HepG2 (cell line): ENCODE results near the gene C2orf74. TPM values are rescaled to one million over a fixed set of nuclear protein-coding genes. Genes with fewer than 3 reads are reported as not detected.

Experiments used
- AGO2 ChIP-seq: fragments of 200-400 bp; formaldehyde crosslinking; optimal IDR thresholded peaks from 2 replicates; pipeline ENCODE3; 2017; ENCODE audit warnings: mild to moderate bottlenecking, low read depth, low read length, moderate library complexity
- ARHGAP35 ChIP-seq: sonication (generic); formaldehyde crosslinking; IDR thresholded peaks from 2 replicates; pipeline ENCODE4 v1.9.0; 2022; ENCODE audit warnings: mild to moderate bottlenecking, inconsistent platforms, moderate library complexity, missing genetic modification reagents, borderline replicate concordance
- CBX1 ChIP-seq: IDR thresholded peaks from one replicate; pipeline ENCODE4 v1.6.1; 2016; ENCODE audit warnings: antibody characterized with exemption, low read depth
- CHCHD3 ChIP-seq: sonication (generic); formaldehyde crosslinking; IDR thresholded peaks from 2 replicates; pipeline ENCODE4 v1.8.0; 2022; ENCODE audit warnings: mild to moderate bottlenecking, missing genetic modification reagents, moderate library complexity
- DPF2 ChIP-seq: sonication (generic); formaldehyde crosslinking; IDR thresholded peaks from 2 replicates; pipeline ENCODE4 v1.4.0; 2020; ENCODE audit warnings: mild to moderate bottlenecking, low read depth, missing genetic modification reagents, borderline replicate concordance
- HINFP ChIP-seq: sonication (generic); formaldehyde crosslinking; IDR thresholded peaks from 2 replicates; pipeline ENCODE4 v1.4.0; 2020; ENCODE audit warnings: low read depth, mild to moderate bottlenecking, missing genetic modification reagents
- RARA ChIP-seq: IDR thresholded peaks from 2 replicates; pipeline ENCODE4 v1.6.1; 2016; ENCODE audit warnings: missing genetic modification reagents, missing compliant biosample characterization
- SAP130 ChIP-seq: IDR thresholded peaks from 2 replicates; pipeline ENCODE4 v1.6.1; 2016; ENCODE audit warnings: low read depth
- SNAPC4 ChIP-seq: sonication (generic); formaldehyde crosslinking; IDR thresholded peaks from 2 replicates; pipeline ENCODE4 v1.4.0; 2020; ENCODE audit warnings: mild to moderate bottlenecking, missing genetic modification reagents
- ZNF34 ChIP-seq: sonication (generic); formaldehyde crosslinking; IDR thresholded peaks from 2 replicates; pipeline ENCODE4 v1.4.0; 2020; ENCODE audit warnings: mild to moderate bottlenecking, missing genetic modification reagents, borderline replicate concordance
- polyA plus RNA-seq, 8 experiments: library from polyadenylated mRNA; depleted of rRNA in 3 of 8; stranded (reverse) in 7 of 8; unstranded in 1 of 8; fragments of >200 nt; fragmentation: Illumina TruSeq in 4 of 8; extraction: Trizol in 4 of 8; gene quantifications; 2 replicates each; pipeline versions ENCODE4 v1.2.1 to v1.2.3, GENCODE V29; 2011 to 2016; ENCODE audit warnings: low read depth in 4 of 8, missing spikeins in 1 of 8, mixed read lengths in 1 of 8; ENCODE audit not compliant: insufficient read depth in 1 of 8
- total RNA-seq, 5 experiments: library from RNA; depleted of rRNA; stranded (reverse); fragments of >200 nt; fragmentation: Illumina TruSeq; extraction: Trizol; gene quantifications; 2 replicates each; pipeline ENCODE4 v1.2.3, GENCODE V29; 2016; ENCODE audit warnings: low read depth in 1 of 5
- TF ChIP-seq, protein P1 (sequence below): sonication (generic); formaldehyde crosslinking; conservative IDR thresholded peaks from 2 replicates; pipeline ENCODE4 v1.8.1; 2023; ENCODE audit warnings: missing genetic modification reagents
- TF ChIP-seq, protein P2 (sequence below), 2 experiments: sonication (generic) in 1 of 2; formaldehyde crosslinking in 1 of 2; IDR thresholded peaks; 2 replicates each; pipeline versions ENCODE4 v1.6.1 to v1.9.0; 2014 to 2022; ENCODE audit warnings: antibody characterized with exemption in 1 of 2, borderline replicate concordance in 1 of 2, inconsistent platforms in 1 of 2, low read depth in 1 of 2, missing genetic modification reagents in 1 of 2

Gene C2orf74
- total and polyA plus RNA-seq, 2 of the 13 experiments (the other 11 are each of a cell fraction or from before 2014, with no cell fraction given) = 10.6 to 13.8 TPM

GRCh38 chr2:61176755-61177726 is 15.1 kb downstream of the C2orf74 start (continued):
- peak; percentile 73 for TF ChIP-seq HINFP
- peak; percentile 83 for TF ChIP-seq ARHGAP35
- TF ChIP-seq ZNF34 (CRISPR knock-in tag) = 0 out of 2 replicates have a peak, but pooled peaks have one; percentile 26
- TF ChIP-seq SNAPC4 = 0 out of 2 replicates have a peak, but pooled peaks have one; percentile 73
- 0 out of 2 replicates have a peak, but pooled peaks have one; percentile 27 for TF ChIP-seq DPF2
- TF ChIP-seq AGO2 = no peak
- TF ChIP-seq, protein P1, sequence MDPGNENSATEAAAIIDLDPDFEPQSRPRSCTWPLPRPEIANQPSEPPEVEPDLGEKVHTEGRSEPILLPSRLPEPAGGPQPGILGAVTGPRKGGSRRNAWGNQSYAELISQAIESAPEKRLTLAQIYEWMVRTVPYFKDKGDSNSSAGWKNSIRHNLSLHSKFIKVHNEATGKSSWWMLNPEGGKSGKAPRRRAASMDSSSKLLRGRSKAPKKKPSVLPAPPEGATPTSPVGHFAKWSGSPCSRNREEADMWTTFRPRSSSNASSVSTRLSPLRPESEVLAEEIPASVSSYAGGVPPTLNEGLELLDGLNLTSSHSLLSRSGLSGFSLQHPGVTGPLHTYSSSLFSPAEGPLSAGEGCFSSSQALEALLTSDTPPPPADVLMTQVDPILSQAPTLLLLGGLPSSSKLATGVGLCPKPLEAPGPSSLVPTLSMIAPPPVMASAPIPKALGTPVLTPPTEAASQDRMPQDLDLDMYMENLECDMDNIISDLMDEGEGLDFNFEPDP (CRISPR knock-in tag) = 0 out of 2 replicates have a peak, but pooled peaks have one; percentile 24
- peak; percentile 65; the same call in 1 of the 2 replicates for TF ChIP-seq CHCHD3 (CRISPR knock-in tag)
- peak; percentile 98 for TF ChIP-seq CBX1
- TF ChIP-seq RARA = peak; percentile 78
- TF ChIP-seq, protein P2, sequence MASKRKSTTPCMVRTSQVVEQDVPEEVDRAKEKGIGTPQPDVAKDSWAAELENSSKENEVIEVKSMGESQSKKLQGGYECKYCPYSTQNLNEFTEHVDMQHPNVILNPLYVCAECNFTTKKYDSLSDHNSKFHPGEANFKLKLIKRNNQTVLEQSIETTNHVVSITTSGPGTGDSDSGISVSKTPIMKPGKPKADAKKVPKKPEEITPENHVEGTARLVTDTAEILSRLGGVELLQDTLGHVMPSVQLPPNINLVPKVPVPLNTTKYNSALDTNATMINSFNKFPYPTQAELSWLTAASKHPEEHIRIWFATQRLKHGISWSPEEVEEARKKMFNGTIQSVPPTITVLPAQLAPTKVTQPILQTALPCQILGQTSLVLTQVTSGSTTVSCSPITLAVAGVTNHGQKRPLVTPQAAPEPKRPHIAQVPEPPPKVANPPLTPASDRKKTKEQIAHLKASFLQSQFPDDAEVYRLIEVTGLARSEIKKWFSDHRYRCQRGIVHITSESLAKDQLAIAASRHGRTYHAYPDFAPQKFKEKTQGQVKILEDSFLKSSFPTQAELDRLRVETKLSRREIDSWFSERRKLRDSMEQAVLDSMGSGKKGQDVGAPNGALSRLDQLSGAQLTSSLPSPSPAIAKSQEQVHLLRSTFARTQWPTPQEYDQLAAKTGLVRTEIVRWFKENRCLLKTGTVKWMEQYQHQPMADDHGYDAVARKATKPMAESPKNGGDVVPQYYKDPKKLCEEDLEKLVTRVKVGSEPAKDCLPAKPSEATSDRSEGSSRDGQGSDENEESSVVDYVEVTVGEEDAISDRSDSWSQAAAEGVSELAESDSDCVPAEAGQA (IDR thresholded peaks at IDR 0.05; ENCODE audit: low read depth) = no peak
- TF ChIP-seq, protein P2 (CRISPR knock-in tag; IDR thresholded peaks at IDR 0.05; ENCODE audit: borderline replicate concordance) = no peak; the same call in 1 of the 2 replicates
- peak; percentile 85 for TF ChIP-seq SAP130 (CRISPR knock-in tag)
